K562 (cell line): ENCODE measurements around the gene IRF9. TPM values are rescaled to one million over a fixed set of nuclear protein-coding genes. Genes with fewer than 3 reads are reported as not detected.

Source experiments
- BHLHE40 ChIP-seq: IDR thresholded peaks from 2 replicates; pipeline ENCODE4 v1.6.1; 2011; ENCODE audit warnings: low read length, improper control_type of control experiment
- NRF1 ChIP-seq, 2 experiments: fragments of 450-650 bp; IDR thresholded peaks in 1 of 2; conservative IDR thresholded peaks in 1 of 2; 2 replicates each; pipeline ENCODE4 v1.6.1; 2014; ENCODE audit warnings: mild to moderate bottlenecking in 2 of 2
- POLR2H ChIP-seq: IDR thresholded peaks from 2 replicates; pipeline ENCODE4 v1.6.1; 2016; ENCODE audit warnings: missing genetic modification characterization, low read depth, mild to moderate bottlenecking, control low read depth, missing compliant biosample characterization, moderate library complexity
- PTRF ChIP-seq: fragments of 450-650 bp; IDR thresholded peaks from 2 replicates; pipeline ENCODE4 v1.6.1; 2016; ENCODE audit warnings: mild to moderate bottlenecking, missing genetic modification characterization, missing compliant biosample characterization
- ZNF830 ChIP-seq: fragments of 250-450 bp; sonication (Bioruptor Pico); IDR thresholded peaks from 2 replicates; pipeline ENCODE4 v1.5.0; 2021; ENCODE audit warnings: mild to moderate bottlenecking
- polyA plus RNA-seq, 8 experiments: library from polyadenylated mRNA; depleted of rRNA in 4 of 8; stranded (reverse) in 5 of 8; unstranded in 3 of 8; fragments of >200 nt; fragmentation: Nextera tagmentation in 2 of 8; fragmentation: Illumina TruSeq in 1 of 8; extraction: Ambion mirVana in 2 of 8; extraction: Trizol in 1 of 8; gene quantifications; 2 replicates each; pipeline versions ENCODE4 v1.2.1 to v1.2.3, GENCODE V29; 2011 to 2014; ENCODE audit warnings: inconsistent platforms in 1 of 8, missing spikeins in 1 of 8
- total RNA-seq, 7 experiments: library from RNA; depleted of rRNA in 6 of 7; stranded (reverse); fragments of >200 nt in 6 of 7; fragmentation: Illumina TruSeq in 2 of 7; extraction: Trizol in 2 of 7; gene quantifications; 2 replicates each; pipeline versions ENCODE4 v1.2.1 to v1.2.3, GENCODE V29; 2011 to 2021; ENCODE audit warnings: low replicate concordance in 1 of 7
- TF ChIP-seq, protein P1 (sequence below): sonication (generic); formaldehyde crosslinking; IDR thresholded peaks from 2 replicates; pipeline ENCODE4 v1.8.0; 2023; ENCODE audit warnings: missing genetic modification reagents, mild to moderate bottlenecking, borderline replicate concordance
- TF ChIP-seq, protein P2 (sequence below): sonication (generic); IDR thresholded peaks from 2 replicates; pipeline ENCODE4 v1.6.1; 2016
- TF ChIP-seq, protein P3 (sequence below): fragments of 450-650 bp; IDR thresholded peaks from 2 replicates; pipeline ENCODE4 v1.6.1; 2017; ENCODE audit warnings: antibody characterized with exemption, mild to moderate bottlenecking

The IRF9 gene
- total and polyA plus RNA-seq, 9 of the 15 experiments (the other 6 are each of a cell fraction or from before 2014, with no cell fraction given) = 0.79 to 14.8 (median 6.1) TPM

DNA sequence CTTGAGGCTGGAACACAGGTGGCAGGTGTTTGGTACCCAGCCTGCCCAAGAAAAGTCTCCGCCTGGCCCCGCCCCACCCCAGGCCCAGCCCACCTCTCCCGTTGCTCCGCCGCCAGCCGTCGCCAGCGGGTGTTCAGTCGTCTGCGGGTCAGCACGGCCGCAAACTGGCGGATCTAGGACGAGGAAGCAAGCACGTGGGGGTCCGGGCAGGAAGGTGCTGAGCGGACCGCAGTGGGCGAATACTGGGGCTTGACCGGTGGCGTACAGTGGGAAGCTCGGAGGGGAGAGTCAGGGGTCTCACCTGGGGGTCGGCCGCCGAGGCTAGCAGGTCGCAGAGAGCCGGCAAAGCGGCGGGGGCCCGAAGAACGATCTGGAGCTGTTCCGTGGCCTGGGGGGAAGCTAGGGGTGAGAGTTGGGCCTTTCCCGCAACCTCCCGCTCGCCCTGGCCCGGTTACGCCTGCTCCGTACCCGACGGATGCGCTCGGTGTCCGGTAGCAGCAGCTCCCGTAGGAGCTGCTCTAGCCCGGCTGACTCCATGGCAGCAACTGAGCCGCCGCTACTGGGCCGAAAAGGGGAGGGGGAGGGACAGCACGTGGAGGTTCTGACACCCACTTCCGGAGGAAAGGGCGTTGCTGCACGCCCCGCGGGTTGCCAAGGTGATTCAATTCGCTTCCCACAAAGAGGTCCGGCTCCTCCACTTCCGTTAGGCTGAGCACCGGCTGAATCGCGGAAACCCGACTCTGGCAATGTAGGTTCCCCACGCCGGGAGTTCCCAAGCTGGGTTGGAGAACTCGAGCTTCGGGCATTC, 27.4 kb downstream of the IRF9 start, which contains the start of gene IPO4 (continued):
- TF ChIP-seq, protein P1, sequence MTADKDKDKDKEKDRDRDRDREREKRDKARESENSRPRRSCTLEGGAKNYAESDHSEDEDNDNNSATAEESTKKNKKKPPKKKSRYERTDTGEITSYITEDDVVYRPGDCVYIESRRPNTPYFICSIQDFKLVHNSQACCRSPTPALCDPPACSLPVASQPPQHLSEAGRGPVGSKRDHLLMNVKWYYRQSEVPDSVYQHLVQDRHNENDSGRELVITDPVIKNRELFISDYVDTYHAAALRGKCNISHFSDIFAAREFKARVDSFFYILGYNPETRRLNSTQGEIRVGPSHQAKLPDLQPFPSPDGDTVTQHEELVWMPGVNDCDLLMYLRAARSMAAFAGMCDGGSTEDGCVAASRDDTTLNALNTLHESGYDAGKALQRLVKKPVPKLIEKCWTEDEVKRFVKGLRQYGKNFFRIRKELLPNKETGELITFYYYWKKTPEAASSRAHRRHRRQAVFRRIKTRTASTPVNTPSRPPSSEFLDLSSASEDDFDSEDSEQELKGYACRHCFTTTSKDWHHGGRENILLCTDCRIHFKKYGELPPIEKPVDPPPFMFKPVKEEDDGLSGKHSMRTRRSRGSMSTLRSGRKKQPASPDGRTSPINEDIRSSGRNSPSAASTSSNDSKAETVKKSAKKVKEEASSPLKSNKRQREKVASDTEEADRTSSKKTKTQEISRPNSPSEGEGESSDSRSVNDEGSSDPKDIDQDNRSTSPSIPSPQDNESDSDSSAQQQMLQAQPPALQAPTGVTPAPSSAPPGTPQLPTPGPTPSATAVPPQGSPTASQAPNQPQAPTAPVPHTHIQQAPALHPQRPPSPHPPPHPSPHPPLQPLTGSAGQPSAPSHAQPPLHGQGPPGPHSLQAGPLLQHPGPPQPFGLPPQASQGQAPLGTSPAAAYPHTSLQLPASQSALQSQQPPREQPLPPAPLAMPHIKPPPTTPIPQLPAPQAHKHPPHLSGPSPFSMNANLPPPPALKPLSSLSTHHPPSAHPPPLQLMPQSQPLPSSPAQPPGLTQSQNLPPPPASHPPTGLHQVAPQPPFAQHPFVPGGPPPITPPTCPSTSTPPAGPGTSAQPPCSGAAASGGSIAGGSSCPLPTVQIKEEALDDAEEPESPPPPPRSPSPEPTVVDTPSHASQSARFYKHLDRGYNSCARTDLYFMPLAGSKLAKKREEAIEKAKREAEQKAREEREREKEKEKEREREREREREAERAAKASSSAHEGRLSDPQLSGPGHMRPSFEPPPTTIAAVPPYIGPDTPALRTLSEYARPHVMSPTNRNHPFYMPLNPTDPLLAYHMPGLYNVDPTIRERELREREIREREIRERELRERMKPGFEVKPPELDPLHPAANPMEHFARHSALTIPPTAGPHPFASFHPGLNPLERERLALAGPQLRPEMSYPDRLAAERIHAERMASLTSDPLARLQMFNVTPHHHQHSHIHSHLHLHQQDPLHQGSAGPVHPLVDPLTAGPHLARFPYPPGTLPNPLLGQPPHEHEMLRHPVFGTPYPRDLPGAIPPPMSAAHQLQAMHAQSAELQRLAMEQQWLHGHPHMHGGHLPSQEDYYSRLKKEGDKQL = no peak
- TF ChIP-seq PTRF (tag) (no peak), NRF1 (conservative IDR thresholded peaks at IDR 0.05 in 1 of 2, IDR thresholded peaks at IDR 0.05 in 1 of 2) (peak; percentile 21 to 29; a peak in 1 of 4 replicates), POLR2H (0 out of 2 replicates have a peak, but pooled peaks have one; percentile 18), ZNF830 (CRISPR knock-in tag) (0 out of 2 replicates have a peak, but pooled peaks have one; percentile 70), BHLHE40 (peak; percentile 87)
- TF ChIP-seq, protein P2, sequence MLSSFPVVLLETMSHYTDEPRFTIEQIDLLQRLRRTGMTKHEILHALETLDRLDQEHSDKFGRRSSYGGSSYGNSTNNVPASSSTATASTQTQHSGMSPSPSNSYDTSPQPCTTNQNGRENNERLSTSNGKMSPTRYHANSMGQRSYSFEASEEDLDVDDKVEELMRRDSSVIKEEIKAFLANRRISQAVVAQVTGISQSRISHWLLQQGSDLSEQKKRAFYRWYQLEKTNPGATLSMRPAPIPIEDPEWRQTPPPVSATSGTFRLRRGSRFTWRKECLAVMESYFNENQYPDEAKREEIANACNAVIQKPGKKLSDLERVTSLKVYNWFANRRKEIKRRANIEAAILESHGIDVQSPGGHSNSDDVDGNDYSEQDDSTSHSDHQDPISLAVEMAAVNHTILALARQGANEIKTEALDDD = no peak
- TF ChIP-seq, protein P3, sequence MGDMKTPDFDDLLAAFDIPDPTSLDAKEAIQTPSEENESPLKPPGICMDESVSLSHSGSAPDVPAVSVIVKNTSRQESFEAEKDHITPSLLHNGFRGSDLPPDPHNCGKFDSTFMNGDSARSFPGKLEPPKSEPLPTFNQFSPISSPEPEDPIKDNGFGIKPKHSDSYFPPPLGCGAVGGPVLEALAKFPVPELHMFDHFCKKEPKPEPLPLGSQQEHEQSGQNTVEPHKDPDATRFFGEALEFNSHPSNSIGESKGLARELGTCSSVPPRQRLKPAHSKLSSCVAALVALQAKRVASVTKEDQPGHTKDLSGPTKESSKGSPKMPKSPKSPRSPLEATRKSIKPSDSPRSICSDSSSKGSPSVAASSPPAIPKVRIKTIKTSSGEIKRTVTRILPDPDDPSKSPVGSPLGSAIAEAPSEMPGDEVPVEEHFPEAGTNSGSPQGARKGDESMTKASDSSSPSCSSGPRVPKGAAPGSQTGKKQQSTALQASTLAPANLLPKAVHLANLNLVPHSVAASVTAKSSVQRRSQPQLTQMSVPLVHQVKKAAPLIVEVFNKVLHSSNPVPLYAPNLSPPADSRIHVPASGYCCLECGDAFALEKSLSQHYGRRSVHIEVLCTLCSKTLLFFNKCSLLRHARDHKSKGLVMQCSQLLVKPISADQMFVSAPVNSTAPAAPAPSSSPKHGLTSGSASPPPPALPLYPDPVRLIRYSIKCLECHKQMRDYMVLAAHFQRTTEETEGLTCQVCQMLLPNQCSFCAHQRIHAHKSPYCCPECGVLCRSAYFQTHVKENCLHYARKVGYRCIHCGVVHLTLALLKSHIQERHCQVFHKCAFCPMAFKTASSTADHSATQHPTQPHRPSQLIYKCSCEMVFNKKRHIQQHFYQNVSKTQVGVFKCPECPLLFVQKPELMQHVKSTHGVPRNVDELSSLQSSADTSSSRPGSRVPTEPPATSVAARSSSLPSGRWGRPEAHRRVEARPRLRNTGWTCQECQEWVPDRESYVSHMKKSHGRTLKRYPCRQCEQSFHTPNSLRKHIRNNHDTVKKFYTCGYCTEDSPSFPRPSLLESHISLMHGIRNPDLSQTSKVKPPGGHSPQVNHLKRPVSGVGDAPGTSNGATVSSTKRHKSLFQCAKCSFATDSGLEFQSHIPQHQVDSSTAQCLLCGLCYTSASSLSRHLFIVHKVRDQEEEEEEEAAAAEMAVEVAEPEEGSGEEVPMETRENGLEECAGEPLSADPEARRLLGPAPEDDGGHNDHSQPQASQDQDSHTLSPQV = no peak
